NOMO-1 treated with dmso at 0.1 percent for 144 hours (cell line): ENCODE data around the gene C14orf180.

Experiments used
- DNase-seq: peaks from one replicate; lab custom pipeline; 2025; ENCODE audit not compliant: unreplicated experiment; lab: John Stamatoyannopoulos, UW

Gene C14orf180

GRCh38 chr14:104592292-104592672 is 12.7 kb downstream of the C14orf180 start:
- DNase-seq: no peak

- no peak for DNase-seq
Observed at GRCh38 chr14:104592785-104593184, 13.2 kb downstream of the C14orf180 start.

GRCh38 chr14:104593241-104593701 is 13.7 kb downstream of the C14orf180 start:
- DNase-seq: no peak

GRCh38 chr14:104593710-104594136 is 14.2 kb downstream of the C14orf180 start:
- no peak for DNase-seq

GRCh38 chr14:104594310-104595046 is 14.9 kb downstream of the C14orf180 start:
- no peak for DNase-seq

GRCh38 chr14:104595116-104595675 is 15.6 kb downstream of the C14orf180 start:
- no peak for DNase-seq

- no peak for DNase-seq
Observed at GRCh38 chr14:104595911-104596450, 16.4 kb downstream of the C14orf180 start.

GRCh38 chr14:104596451-104596918 is 16.9 kb downstream of the C14orf180 start:
- no peak for DNase-seq

- DNase-seq: no peak
Observed at GRCh38 chr14:104596927-104597351, 17.4 kb downstream of the C14orf180 start.

- no peak for DNase-seq
Observed at GRCh38 chr14:104597576-104597975, 18.0 kb downstream of the C14orf180 start.

GRCh38 chr14:104598039-104598909 is 18.7 kb downstream of the C14orf180 start:
- no peak for DNase-seq

- no peak for DNase-seq
Observed at GRCh38 chr14:104598910-104599273, 19.3 kb downstream of the C14orf180 start.

GRCh38 chr14:104599446-104599845 is 19.9 kb downstream of the C14orf180 start:
- no peak for DNase-seq

GRCh38 chr14:104600141-104600643 is 20.6 kb downstream of the C14orf180 start:
- DNase-seq: no peak

- no peak for DNase-seq
Observed at GRCh38 chr14:104600805-104601204, 21.2 kb downstream of the C14orf180 start.

GRCh38 chr14:104601786-104602185 is 22.2 kb downstream of the C14orf180 start:
- DNase-seq: no peak

- no peak for DNase-seq
Observed at GRCh38 chr14:104602315-104602932, 22.9 kb downstream of the C14orf180 start.

- DNase-seq: no peak
Observed at GRCh38 chr14:104602933-104603325, 23.4 kb downstream of the C14orf180 start.

- DNase-seq: no peak
Observed at GRCh38 chr14:104603711-104604401, 24.3 kb downstream of the C14orf180 start.
